ENCODE results near the gene FBLN2. TPM values are rescaled to one million over a fixed set of nuclear protein-coding genes. Genes with fewer than 3 reads are reported as not detected.

The FBLN2 gene
- total RNA-seq, 1 experiment from 2014 or later: 36.7 TPM

DNA sequence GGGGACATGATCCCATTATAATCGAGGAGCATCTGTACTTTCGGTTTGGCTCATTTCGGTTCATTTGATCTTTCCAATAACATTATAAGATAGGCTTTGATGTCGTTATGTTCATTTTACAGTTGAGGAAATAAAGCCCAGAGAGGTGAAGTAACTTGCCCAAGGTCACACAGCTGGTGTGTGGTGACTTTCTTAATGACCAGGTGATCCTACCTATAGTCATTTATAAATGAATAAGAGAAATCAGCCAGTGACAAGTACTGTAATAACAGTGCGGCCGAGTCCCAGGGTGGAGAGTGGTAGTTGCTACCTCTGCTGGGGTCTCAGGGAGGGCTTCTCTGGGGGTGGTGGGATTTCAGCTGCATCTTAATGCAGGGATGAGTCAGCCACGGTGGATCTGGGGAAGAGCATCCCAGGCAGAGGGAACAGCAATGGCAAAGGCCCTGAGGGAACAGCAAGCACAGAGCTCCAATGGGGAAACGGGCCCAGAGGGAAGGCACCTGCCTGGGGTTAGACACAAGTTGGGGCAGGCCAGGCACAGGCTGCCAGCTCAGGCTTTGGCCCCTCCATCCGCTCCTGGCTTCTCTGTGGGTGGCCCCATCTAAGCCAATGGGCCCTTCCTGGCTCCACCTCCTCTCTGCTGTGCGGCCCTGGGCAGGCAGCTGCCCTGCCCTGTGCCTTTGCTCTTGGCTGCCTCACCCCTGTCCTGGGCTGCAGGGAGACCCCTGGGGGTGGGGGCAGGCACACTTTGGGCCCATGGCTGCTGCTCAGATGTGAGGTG is 1.1 kb upstream of the FBLN2 start:
- no peak overlapping the region for H3K4me3 ChIP-seq (ENCODE audit: low read depth, low read length)
- no peak for DNase-seq
- Mint-ChIP-seq H3K4me3 (ENCODE audit: unreplicated experiment) (peak overlapping the region; percentile 74), H3K27ac (ENCODE audit: unreplicated experiment) (peak overlapping the region; percentile 73), H3K27me3 (ENCODE audit: insufficient read depth, unreplicated experiment) (no peaks in the 10 kb centered on the region), H3K36me3 (ENCODE audit: insufficient read depth, unreplicated experiment) (peaks cover 6% of the 10 kb centered on the region), H3K9me3 (ENCODE audit: unreplicated experiment) (no peaks in the 10 kb centered on the region), H3K4me1 (ENCODE audit: low read depth, unreplicated experiment) (peaks cover 32% of the 10 kb centered on the region)
- TF ChIP-seq, protein P1, sequence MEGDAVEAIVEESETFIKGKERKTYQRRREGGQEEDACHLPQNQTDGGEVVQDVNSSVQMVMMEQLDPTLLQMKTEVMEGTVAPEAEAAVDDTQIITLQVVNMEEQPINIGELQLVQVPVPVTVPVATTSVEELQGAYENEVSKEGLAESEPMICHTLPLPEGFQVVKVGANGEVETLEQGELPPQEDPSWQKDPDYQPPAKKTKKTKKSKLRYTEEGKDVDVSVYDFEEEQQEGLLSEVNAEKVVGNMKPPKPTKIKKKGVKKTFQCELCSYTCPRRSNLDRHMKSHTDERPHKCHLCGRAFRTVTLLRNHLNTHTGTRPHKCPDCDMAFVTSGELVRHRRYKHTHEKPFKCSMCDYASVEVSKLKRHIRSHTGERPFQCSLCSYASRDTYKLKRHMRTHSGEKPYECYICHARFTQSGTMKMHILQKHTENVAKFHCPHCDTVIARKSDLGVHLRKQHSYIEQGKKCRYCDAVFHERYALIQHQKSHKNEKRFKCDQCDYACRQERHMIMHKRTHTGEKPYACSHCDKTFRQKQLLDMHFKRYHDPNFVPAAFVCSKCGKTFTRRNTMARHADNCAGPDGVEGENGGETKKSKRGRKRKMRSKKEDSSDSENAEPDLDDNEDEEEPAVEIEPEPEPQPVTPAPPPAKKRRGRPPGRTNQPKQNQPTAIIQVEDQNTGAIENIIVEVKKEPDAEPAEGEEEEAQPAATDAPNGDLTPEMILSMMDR (IDR thresholded peaks at IDR 0.05; ENCODE audit: insufficient read depth in 1 of 2, low read depth in 1 of 2, low read length in 1 of 2, severe bottlenecking in 1 of 2, unreplicated experiment in 1 of 2): no peak
- intact Hi-C loops (cut with micrococcal nuclease; ENCODE audit: unreplicated experiment): loop anchor here (1.0 to 5.0 kb wide), 3 partner anchors 40 to 76 kb away; no protein-coding TSS in a partner anchor
- H3K4me1 ChIP-seq: peaks cover 24% of the 10 kb centered on the region
- BruUV-seq (replicated peaks): no TSS peak
- no peaks in the 10 kb centered on the region for H3K9me3 ChIP-seq
- no peaks in the 10 kb centered on the region for H3K27me3 ChIP-seq (replicated peaks; ENCODE audit: control insufficient read depth, insufficient read depth, low read length)
- ChIA-PET POLR2A (no interaction called here), CTCF (interaction anchor here (1.1 kb wide), 1 partner anchor 51 kb away, joined by 3 read pairs; no protein-coding TSS in a partner anchor)
- H3K36me3 ChIP-seq (ENCODE audit: control insufficient read depth, insufficient read depth, low read length): no peaks in the 10 kb centered on the region

DNA sequence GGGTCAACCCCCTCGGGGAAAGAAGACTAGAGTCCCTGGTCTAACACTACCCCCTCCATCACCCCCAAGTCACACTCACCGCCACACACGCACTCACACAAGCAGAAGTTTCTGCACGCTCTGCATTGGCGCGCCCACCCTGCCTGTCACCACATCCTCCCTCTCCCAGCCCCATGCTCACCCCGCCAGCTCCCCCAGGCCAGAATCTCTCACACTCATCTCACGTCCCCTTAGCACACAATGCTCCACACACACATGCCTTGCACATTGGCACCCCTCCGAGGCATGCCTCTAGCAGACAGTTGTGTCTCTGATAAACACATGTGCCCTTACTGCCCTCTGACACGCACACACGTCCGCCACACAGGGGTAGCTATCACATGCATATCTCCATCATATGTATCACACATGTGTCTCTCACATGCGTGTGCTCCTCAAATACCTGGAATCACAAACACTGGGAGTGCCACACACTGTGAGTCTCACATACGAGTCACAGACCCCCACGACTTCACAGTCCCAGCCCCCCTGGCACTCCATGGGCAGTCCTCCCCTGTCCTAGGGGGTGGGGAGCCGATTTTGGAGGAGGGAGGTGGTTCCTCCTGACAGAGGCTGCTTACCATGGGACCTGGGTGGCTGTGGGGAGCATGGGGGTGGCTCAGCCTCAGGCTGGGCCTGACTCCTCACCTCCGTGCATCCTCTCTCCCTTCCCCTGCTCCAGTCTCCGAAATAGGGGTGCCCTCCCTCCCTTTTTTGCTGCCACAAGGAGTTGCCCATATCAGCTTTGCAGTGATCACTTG is 898 bp downstream of the FBLN2 start:
- no peaks in the 10 kb centered on the region for H3K27me3 Mint-ChIP-seq (ENCODE audit: insufficient read depth, unreplicated experiment)
- H3K36me3 Mint-ChIP-seq (ENCODE audit: insufficient read depth, unreplicated experiment): peaks cover 6% of the 10 kb centered on the region
- H3K4me3 Mint-ChIP-seq (ENCODE audit: unreplicated experiment): peak overlapping the region; percentile 76
- Histone ChIP-seq H3K27me3 (replicated peaks; ENCODE audit: control insufficient read depth, insufficient read depth, low read length) (no peaks in the 10 kb centered on the region), H3K4me1 (peaks cover 24% of the 10 kb centered on the region), H3K4me3 (ENCODE audit: low read depth, low read length) (peak overlapping the region; percentile 40), H3K9me3 (no peaks in the 10 kb centered on the region), H3K36me3 (ENCODE audit: control insufficient read depth, insufficient read depth, low read length) (no peaks in the 10 kb centered on the region)
- POLR2A ChIA-PET: no interaction called here
- H3K4me1 Mint-ChIP-seq (ENCODE audit: low read depth, unreplicated experiment): peaks cover 30% of the 10 kb centered on the region
- no peaks in the 10 kb centered on the region for H3K9me3 Mint-ChIP-seq (ENCODE audit: unreplicated experiment)
- no peak overlapping the region for H3K27ac Mint-ChIP-seq (ENCODE audit: unreplicated experiment)
- DNase-seq: no peak
- BruUV-seq (replicated peaks): TSS peak; percentile 37
- TF ChIP-seq, protein P1 (IDR thresholded peaks at IDR 0.05; ENCODE audit: insufficient read depth in 1 of 2, low read depth in 1 of 2, low read length in 1 of 2, severe bottlenecking in 1 of 2, unreplicated experiment in 1 of 2): no peak
- intact Hi-C loops (cut with micrococcal nuclease; ENCODE audit: unreplicated experiment): loop anchor here (5.0 kb wide), 2 partner anchors 43 to 47 kb away; no protein-coding TSS in a partner anchor
- CTCF ChIA-PET: no interaction called here

DNA sequence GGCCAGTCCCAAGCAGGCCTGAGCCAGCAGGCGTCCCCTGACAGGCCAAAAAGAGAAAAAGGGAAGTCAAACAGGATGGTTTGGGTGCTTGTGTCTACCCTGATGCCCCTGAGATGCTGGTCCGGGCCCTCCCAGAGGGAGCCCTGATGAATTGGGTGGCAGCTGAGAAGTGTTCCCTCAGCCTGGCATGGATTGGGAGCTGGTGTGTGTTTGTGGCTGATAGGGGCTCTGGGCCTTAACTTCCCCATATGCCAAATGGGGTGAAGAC is 1.4 kb downstream of the FBLN2 start:
- POLR2A ChIA-PET: no interaction called here
- H3K36me3 ChIP-seq (ENCODE audit: control insufficient read depth, insufficient read depth, low read length): no peaks in the 10 kb centered on the region
- H3K9me3 Mint-ChIP-seq (ENCODE audit: unreplicated experiment): no peaks in the 10 kb centered on the region
- H3K4me3 ChIP-seq (ENCODE audit: low read depth, low read length): no peak overlapping the region
- H3K27me3 Mint-ChIP-seq (ENCODE audit: insufficient read depth, unreplicated experiment): no peaks in the 10 kb centered on the region
- peaks cover 24% of the 10 kb centered on the region for H3K4me1 ChIP-seq
- CTCF ChIA-PET: no interaction called here
- no TSS peak for BruUV-seq (replicated peaks)
- H3K27me3 ChIP-seq (replicated peaks; ENCODE audit: control insufficient read depth, insufficient read depth, low read length): no peaks in the 10 kb centered on the region
- peak overlapping the region; percentile 76 for H3K4me3 Mint-ChIP-seq (ENCODE audit: unreplicated experiment)
- DNase-seq: no peak
- intact Hi-C loops (cut with micrococcal nuclease; ENCODE audit: unreplicated experiment): no loop called here
- H3K27ac Mint-ChIP-seq (ENCODE audit: unreplicated experiment): no peak overlapping the region
- peaks cover 25% of the 10 kb centered on the region for H3K4me1 Mint-ChIP-seq (ENCODE audit: low read depth, unreplicated experiment)
- H3K36me3 Mint-ChIP-seq (ENCODE audit: insufficient read depth, unreplicated experiment): peaks cover 6% of the 10 kb centered on the region
- TF ChIP-seq, protein P1 (IDR thresholded peaks at IDR 0.05; ENCODE audit: insufficient read depth in 1 of 2, low read depth in 1 of 2, low read length in 1 of 2, severe bottlenecking in 1 of 2, unreplicated experiment in 1 of 2): no peak
- H3K9me3 ChIP-seq: no peaks in the 10 kb centered on the region
